ENCODE results near the gene KCNMB2. TPM values are rescaled to one million over a fixed set of nuclear protein-coding genes. Genes with fewer than 3 reads are reported as not detected.
"Not testable (repeated sequence)": the region's sequence is repeated elsewhere in the genome, so short reads cannot be mapped to it uniquely, and the experiment has no call there.

The KCNMB2 gene
- total RNA-seq, 2 donors from 2014 or later = not detected

DNA sequence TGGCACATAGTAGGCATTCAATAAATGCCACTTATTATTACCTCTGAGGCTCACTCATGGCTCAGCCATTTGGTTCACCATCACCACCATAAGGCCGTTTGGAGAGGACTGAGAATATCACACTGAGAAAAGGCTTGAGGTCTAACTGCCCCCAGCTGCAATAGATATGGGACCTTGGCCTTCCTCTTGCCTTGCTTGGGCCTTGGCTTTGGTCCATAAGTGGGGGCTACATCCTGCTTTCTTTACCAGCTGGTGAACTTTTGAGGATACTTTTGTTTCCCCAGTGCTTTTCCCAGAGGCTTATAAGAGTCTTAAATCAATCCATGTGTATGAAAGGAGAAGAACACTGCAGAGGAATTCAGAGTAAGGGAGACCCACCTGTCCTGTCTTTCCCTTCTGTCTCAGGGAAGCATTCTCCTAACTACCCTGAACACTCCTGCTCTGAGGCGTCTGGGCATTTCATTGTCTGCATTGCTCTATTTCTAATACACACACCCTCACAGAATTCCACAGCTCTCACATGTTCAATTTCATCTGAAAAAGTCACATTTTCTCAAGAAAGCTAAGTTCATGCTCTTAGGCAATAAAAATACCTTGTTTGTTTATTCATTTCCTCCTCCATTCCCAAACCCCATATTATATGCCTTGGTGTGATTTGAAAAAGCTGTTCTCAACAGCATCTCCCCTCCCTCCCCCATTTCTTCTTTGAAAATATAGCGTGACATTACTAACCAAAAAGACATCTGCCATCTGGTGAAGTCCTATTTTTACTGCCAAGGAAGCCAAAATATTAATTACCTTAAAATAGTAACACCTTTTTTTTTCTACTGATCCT lies 22.5 kb upstream of the KCNMB2 start:
- Mint-ChIP-seq H3K36me3 (ENCODE audit: low read depth) (no peaks in the 10 kb centered on the region), H3K4me3 (no peak overlapping the region), H3K4me1 (no peaks in the 10 kb centered on the region), H3K27ac (no peak overlapping the region), H3K27me3 (peaks cover 4% of the 10 kb centered on the region), H3K9me3 (no peaks in the 10 kb centered on the region)
- ATAC-seq (replicated peaks) = no peak

DNA sequence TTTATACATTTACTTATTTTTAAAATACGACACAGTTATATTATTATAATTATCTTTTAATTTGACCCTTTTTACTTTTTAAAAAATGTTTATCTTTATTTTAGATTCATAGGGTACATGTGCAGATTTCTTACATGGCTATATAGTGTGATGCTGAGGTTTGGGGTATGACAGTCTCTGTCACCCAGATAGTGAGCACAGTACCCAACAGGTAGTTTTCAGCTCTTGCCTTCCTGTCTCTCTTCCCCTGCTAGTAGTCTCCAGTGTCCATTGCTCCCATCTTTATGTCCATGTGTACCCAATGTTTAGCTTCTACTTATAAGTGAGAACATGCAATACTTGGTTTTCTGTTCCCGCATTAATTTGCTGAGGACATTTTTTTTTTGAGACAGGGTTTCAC lies 21.8 kb upstream of the KCNMB2 start:
- Mint-ChIP-seq H3K9me3 (no peaks in the 10 kb centered on the region), H3K4me3 (no peak overlapping the region)

DNA sequence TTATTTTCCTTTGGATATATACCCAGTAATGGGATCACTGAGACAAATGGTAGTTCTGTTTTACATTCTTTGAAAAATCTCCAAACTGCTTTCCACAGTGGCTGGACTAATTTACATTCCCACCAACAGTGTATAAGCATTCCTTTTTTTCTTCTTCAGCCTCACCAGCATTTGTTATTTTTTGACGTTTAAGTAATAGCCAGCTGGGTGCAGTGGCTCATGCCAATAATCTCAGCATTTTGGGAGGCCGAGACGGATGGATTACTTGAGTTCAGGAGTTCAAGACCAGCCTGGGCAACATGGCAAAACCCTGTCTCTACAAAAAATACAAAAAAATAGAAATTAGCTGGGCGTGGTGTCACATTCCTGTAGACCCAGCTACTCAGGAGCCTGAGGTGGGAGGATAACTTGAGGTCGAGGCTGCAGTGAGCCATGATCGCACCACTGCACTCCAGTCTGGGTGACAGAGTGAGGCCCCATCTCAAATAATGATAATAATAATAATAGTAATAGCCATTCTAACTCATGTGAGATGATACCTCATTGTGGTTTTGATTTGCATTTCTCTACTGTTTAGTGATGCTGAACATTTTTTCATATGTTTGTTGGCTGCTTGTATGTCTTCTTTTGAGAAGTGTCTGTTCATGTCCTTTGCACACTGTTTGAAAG lies 21.0 kb upstream of the KCNMB2 start:
- not testable (repeated sequence) for H3K27me3 Mint-ChIP-seq; H3K4me3 Mint-ChIP-seq; H3K4me1 Mint-ChIP-seq; H3K36me3 Mint-ChIP-seq (ENCODE audit: low read depth); ATAC-seq (replicated peaks); H3K27ac Mint-ChIP-seq; H3K9me3 Mint-ChIP-seq

More for the DNA sequence above, 21.8 kb upstream of the KCNMB2 start:
- ATAC-seq (replicated peaks) = no peak
- peaks cover 4% of the 10 kb centered on the region for H3K27me3 Mint-ChIP-seq
- no peak overlapping the region for H3K27ac Mint-ChIP-seq
- H3K4me1 Mint-ChIP-seq = no peaks in the 10 kb centered on the region
- H3K36me3 Mint-ChIP-seq (ENCODE audit: low read depth) = no peaks in the 10 kb centered on the region

DNA sequence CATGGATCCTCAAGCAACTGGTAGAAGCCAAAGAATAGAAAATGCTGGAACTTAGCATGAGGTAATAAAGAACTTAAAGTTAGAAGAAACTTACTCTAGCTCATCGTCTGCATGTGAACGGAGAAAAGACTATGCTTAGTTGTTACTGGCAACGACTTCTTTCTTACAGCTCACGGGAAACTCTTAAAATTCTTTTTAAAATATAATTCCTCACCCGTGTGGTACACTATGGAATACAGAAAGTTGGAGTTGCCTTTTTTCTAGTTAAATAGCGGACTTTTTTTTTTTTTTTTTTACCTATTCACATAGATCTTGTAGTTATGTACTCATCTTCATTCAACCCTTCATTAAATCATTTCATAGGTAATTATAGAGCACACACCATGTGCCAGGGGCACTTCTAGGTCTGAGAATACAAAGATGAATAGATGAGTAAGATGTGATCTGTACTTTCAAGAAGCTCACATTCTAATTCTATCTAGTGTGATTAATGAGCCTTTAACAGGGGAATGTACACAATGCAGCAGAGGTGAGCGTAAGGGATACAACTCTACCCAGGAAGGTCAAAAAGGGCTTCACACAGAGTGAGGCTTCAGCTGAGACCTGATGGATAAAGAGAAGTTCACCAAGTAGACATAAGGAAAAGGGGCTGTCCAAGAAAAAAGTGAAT lies 18.4 kb upstream of the KCNMB2 start:
- H3K4me3 Mint-ChIP-seq = no peak overlapping the region
- ATAC-seq (replicated peaks) = no peak
- no peaks in the 10 kb centered on the region for H3K9me3 Mint-ChIP-seq
- no peaks in the 10 kb centered on the region for H3K4me1 Mint-ChIP-seq
- no peak overlapping the region for H3K27ac Mint-ChIP-seq
- H3K36me3 Mint-ChIP-seq (ENCODE audit: low read depth) = no peaks in the 10 kb centered on the region
- peaks cover 4% of the 10 kb centered on the region for H3K27me3 Mint-ChIP-seq

DNA sequence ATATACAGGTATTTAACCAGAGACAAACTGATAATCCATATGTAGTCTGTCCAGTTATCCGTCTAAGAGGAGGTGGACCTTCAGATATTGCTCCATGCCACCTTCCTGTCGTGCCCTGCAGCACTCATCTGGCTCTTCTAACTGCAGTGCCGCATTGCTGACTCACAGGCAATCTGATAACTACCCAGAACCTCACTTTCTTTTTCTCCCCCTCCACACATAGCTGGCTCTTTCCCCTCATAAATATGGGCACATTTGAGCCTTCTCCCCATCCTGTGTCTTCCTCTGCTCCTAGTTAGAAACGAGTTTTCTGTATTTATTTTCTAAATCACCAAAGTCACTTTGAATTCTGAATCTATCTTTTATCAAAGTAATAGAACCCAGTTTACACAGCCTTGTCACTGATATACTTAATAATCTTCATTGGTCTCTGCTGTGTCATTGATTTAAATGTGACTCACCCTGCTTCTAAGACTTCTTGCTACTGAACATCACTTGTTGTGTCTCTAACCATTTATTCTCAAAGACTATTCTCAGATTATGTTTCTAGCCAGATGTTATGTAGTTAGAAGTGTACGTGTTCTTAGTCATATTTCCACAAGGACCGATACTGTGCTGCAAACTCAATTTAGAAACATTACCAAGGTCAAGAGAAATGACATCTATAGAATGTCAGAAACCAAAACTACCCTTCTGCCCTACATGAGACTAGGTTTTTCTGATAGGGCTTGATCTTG lies 17.4 kb upstream of the KCNMB2 start:
- Mint-ChIP-seq H3K27ac (no peak overlapping the region), H3K4me3 (no peak overlapping the region), H3K36me3 (ENCODE audit: low read depth) (no peaks in the 10 kb centered on the region), H3K9me3 (no peaks in the 10 kb centered on the region), H3K27me3 (peaks cover 4% of the 10 kb centered on the region), H3K4me1 (no peaks in the 10 kb centered on the region)
- peak; percentile 42 for ATAC-seq (replicated peaks)

DNA sequence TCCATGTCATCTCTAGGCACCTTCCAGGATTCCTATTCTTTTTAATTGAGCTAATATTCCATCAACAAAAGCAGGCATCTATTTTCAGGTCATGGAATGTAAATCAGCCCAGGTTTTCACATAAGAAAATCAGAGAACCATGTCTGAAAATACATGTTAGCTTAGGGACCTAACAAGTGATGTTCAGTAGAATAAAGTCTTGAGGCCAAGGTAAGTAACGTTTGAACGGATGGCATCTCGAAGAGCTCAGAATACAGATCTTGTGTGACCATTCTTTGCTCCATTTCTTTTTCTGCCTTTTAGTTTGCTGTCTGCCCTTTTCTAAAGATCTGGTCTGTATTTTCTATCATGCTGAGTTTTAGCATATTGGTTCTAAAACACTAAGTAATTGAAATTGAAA lies 16.5 kb upstream of the KCNMB2 start:
- H3K4me1 Mint-ChIP-seq = no peaks in the 10 kb centered on the region
- no peak overlapping the region for H3K27ac Mint-ChIP-seq
- H3K36me3 Mint-ChIP-seq (ENCODE audit: low read depth) = no peaks in the 10 kb centered on the region
- peaks cover 3% of the 10 kb centered on the region for H3K27me3 Mint-ChIP-seq
- no peak overlapping the region for H3K4me3 Mint-ChIP-seq
- no peaks in the 10 kb centered on the region for H3K9me3 Mint-ChIP-seq
- ATAC-seq (replicated peaks) = no peak

DNA sequence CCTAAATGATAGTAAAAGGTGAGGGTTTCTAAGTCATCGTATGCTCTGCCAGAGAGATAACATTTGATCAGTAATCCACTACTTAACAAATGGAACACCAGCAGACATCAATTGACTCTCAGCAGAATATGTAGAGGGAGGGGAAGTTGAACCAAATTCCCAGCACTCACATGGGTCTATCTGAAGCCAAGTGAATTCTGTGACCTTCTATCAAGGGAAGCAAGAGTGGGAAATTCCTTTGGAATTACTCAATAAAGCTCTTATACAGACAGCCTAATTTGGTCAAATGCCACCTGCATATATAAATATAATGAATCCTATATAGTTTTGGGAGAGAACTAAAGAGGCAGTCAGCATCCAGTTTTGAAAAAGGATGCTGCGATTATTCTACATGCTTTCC lies 15.8 kb upstream of the KCNMB2 start:
- Mint-ChIP-seq H3K36me3 (ENCODE audit: low read depth) (no peaks in the 10 kb centered on the region), H3K4me3 (no peak overlapping the region), H3K4me1 (no peaks in the 10 kb centered on the region), H3K9me3 (no peaks in the 10 kb centered on the region), H3K27ac (no peak overlapping the region), H3K27me3 (no peaks in the 10 kb centered on the region)
- ATAC-seq (replicated peaks) = no peak

DNA sequence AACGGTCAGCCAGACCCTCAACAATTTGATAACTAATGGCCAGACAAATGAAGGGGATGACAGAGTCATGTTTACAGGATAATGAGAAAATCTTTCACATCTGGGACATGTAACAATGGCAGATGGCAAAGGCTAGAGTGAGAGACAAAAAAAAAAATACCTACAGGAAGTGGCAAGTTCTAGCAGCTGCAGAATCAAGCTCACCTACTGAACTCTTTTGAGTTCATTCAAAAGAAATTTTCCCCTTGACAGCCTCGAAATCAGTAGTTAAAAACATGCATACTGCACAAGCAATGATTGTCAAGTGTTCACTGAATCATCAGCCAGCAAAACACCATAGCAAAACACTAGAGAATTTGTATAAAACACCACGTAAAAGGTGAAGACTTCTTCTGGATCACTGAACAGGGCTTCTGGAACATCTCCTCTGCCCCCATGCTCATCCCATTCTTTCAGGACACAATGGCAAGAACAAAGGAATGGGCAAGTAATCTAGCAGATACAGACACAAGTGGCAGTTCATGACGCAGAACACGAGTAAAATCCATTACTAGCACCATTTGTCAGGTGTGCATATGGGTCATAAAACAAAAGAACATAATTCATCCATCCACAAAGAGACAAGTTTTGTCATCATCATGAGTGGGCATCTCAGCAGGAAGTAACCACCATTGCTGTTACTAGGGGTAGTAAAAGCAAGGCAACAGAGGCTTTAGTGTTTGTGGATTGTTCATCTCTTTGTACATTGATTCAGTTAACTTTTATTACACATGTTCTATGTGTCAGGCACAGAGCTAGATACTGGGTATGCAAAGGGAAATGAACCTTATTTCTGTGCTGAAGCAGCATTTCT lies 13.8 kb upstream of the KCNMB2 start:
- Mint-ChIP-seq H3K36me3 (ENCODE audit: low read depth) (no peaks in the 10 kb centered on the region), H3K27ac (no peak overlapping the region), H3K27me3 (no peaks in the 10 kb centered on the region), H3K4me1 (no peaks in the 10 kb centered on the region), H3K4me3 (no peak overlapping the region), H3K9me3 (no peaks in the 10 kb centered on the region)
- ATAC-seq (replicated peaks) = no peak

DNA sequence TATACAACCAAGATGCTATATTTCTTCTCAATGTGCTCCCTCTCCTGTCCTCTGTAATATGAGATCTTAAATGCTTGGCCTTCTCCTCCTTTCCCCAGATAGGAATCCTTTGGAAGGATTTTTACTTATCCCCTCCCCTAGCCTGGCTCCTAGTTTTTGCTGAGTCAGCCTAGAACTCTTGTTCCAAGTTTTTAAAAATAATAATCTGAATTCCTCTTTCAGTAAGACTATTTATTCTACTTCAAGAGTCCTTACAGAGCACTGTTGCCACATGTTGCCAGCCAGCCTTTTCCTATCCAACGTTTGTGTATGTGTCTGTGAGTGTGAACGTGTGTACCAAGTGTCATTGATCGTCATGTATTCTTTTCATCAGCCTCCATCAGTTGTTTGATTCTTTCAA lies 11.0 kb upstream of the KCNMB2 start:
- no peak overlapping the region for H3K27ac Mint-ChIP-seq
- H3K4me3 Mint-ChIP-seq = no peak overlapping the region
- H3K36me3 Mint-ChIP-seq (ENCODE audit: low read depth) = no peaks in the 10 kb centered on the region
- no peaks in the 10 kb centered on the region for H3K4me1 Mint-ChIP-seq
- peaks cover 3% of the 10 kb centered on the region for H3K27me3 Mint-ChIP-seq
- no peak for ATAC-seq (replicated peaks)
- no peaks in the 10 kb centered on the region for H3K9me3 Mint-ChIP-seq

DNA sequence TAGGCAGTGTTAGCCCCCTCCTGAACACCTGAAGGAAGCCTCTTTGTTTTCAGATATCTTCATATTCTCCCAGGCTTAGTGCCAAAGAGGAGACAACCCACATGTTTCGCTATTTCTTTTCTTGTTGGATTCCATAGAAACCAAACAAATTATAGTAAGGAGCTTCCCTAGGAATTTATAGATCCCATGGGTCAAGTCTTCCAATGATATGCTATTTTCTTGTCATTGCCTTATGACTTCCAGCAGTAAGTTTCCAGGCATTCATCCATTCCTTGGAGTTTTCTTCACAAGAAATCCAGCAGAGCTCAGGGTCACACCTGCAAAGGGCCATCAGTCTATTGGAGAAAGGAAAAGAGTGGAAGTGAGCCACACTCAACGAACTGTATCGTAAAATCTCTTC lies 9.9 kb upstream of the KCNMB2 start:
- Mint-ChIP-seq H3K27me3 (peaks cover 8% of the 10 kb centered on the region), H3K4me3 (no peak overlapping the region), H3K4me1 (no peaks in the 10 kb centered on the region), H3K9me3 (peaks cover 5% of the 10 kb centered on the region), H3K36me3 (ENCODE audit: low read depth) (no peaks in the 10 kb centered on the region), H3K27ac (no peak overlapping the region)
- ATAC-seq (replicated peaks) = no peak

DNA sequence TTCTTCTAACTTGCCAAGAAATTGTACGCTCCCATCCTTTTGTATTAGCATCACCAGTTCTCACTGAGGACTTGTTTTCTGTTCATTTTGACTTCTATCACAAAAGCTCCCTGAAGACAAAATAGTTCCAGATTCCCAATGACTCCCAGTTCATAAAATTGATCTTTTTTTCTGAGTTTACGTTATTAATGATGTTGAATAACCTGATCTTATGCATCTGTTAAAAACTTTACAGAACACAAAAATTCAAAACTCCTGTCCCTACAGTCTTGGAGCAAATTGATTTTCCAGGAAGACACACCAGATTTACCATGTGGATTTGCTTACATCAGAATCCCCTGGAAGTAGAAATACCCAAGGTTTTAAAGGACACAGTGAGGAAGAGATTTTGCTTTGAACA lies 8.3 kb upstream of the KCNMB2 start:
- H3K27me3 Mint-ChIP-seq = peaks cover 13% of the 10 kb centered on the region
- H3K4me1 Mint-ChIP-seq = no peaks in the 10 kb centered on the region
- H3K27ac Mint-ChIP-seq = no peak overlapping the region
- peaks cover 8% of the 10 kb centered on the region for H3K9me3 Mint-ChIP-seq
- ATAC-seq (replicated peaks) = no peak
- H3K36me3 Mint-ChIP-seq (ENCODE audit: low read depth) = no peaks in the 10 kb centered on the region
- H3K4me3 Mint-ChIP-seq = no peak overlapping the region

DNA sequence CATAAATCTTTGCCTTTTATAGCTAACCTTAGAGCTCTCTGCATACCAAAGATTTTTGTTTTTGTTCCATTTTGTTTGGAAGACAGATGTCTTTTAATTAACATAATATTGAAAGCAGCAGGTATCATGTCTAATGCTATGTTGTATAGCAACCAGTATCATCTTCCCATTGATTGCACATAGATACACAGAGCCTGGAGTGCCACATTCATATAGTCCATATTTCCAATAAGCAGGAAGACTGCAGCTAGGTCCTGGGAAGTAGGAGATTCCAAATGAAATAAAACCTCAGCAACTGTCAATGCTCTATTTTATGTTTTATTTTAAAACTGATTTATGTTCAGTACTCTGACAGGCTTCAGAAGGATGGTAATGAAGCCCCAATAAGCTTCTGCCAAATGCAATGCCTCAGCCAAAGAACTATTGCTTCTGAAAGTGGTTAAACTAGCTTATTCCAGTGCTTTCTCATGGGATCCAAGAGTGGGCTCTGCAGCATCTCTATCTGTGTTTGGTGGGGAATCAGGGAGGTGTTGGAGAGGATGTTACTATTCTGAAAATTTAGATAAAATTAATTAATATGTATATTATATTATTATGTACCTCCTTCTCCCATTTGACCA lies 6.5 kb upstream of the KCNMB2 start:
- H3K27me3 Mint-ChIP-seq = peaks cover 22% of the 10 kb centered on the region
- no peak overlapping the region for H3K27ac Mint-ChIP-seq
- no peaks in the 10 kb centered on the region for H3K36me3 Mint-ChIP-seq (ENCODE audit: low read depth)
- no peaks in the 10 kb centered on the region for H3K4me1 Mint-ChIP-seq
- no peak overlapping the region for H3K4me3 Mint-ChIP-seq
- H3K9me3 Mint-ChIP-seq = peaks cover 8% of the 10 kb centered on the region
- ATAC-seq (replicated peaks) = no peak

DNA sequence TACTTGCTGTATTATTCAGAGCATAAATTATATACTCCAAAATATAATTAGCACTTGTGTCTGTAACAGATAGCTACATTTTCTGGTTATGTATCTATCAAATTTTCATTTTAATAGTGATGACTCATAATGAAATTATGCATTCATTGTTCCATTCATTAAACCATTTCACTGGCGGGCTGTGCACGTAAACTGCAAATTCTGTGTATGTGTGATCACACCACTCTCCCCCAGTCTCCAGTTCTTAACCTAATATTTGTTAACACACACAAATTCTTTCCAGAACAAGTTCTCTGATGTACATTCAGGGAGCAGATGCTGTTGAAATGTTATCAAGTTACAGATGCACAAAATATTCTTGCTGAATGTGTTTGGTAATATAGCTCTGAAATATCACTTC lies 3.8 kb upstream of the KCNMB2 start:
- ATAC-seq (replicated peaks) = no peak
- H3K27ac Mint-ChIP-seq = no peak overlapping the region
- H3K27me3 Mint-ChIP-seq = peaks cover 34% of the 10 kb centered on the region
- peaks cover 8% of the 10 kb centered on the region for H3K9me3 Mint-ChIP-seq
- H3K36me3 Mint-ChIP-seq (ENCODE audit: low read depth) = no peaks in the 10 kb centered on the region
- no peaks in the 10 kb centered on the region for H3K4me1 Mint-ChIP-seq
- no peak overlapping the region for H3K4me3 Mint-ChIP-seq

Measured in activated T-helper 17 cell treated with anti-CD3 and anti-CD28 coated beads, Interleukin-2, amount 50 U/mL, for 72 hours (primary cell).